Measurements from ENCODE around the gene LIPK.
"Not testable (repeated sequence)": the region's sequence is repeated elsewhere in the genome, so short reads cannot be mapped to it uniquely, and the experiment has no call there.

Gene LIPK

DNA sequence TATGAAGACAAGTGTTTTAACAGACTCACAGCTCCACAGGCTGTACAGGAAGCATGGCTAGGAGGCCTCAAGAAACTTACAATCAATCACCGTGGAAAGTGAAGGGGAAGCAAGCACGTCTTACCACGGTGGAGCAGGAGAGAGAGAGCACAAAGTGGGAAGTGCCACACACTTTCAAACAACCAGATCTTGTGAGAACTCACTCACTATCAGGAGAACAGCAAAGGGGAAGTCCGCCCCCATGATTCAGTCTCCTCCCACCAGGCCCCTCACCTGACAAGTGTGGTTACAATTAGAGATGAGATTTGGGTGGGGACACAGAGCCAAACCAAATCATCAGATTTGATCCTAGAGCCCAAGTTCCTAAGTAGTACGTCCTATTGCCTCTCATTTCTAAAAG, 35.9 kb downstream of the LIPK start:
- peaks cover 11 to 13% of the 10 kb centered on the region in 2 donors for H3K9me3 Mint-ChIP-seq
- not testable (repeated sequence) for H3K4me3 Mint-ChIP-seq; DNase-seq; H3K27ac Mint-ChIP-seq; H3K4me1 Mint-ChIP-seq; ATAC-seq (replicated peaks); H3K36me3 Mint-ChIP-seq
- H3K27me3 Mint-ChIP-seq = peaks cover 25 to 27% of the 10 kb centered on the region in 2 donors

DNA sequence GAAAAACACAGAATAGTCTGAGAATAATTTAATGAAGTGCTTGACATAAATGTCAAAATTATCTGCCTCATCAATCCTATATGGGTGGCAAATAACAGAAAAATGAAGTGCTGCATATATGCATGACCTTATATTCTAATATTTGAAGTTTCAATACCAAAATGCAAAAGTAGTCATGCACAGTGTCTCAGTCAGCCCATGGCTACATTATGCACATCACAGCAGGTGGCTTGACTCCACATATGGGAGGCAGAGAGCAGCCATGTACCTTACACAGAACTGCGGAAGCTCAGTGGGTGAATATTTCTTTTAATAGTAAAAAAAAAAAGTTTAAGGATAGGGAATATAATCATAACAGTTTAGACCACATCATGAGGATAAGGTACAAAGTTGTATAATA, 36.4 kb downstream of the LIPK start:
- ATAC-seq (replicated peaks) = no peak
- DNase-seq = no peak
- Mint-ChIP-seq H3K4me3 (no peak overlapping the region), H3K4me1 (peaks cover 0 to 2% of the 10 kb centered on the region in 2 donors), H3K27me3 (peaks cover 25 to 27% of the 10 kb centered on the region in 2 donors), H3K36me3 (peaks cover 0 to 3% of the 10 kb centered on the region in 2 donors), H3K9me3 (peaks cover 11 to 13% of the 10 kb centered on the region in 2 donors), H3K27ac (no peak overlapping the region)

DNA sequence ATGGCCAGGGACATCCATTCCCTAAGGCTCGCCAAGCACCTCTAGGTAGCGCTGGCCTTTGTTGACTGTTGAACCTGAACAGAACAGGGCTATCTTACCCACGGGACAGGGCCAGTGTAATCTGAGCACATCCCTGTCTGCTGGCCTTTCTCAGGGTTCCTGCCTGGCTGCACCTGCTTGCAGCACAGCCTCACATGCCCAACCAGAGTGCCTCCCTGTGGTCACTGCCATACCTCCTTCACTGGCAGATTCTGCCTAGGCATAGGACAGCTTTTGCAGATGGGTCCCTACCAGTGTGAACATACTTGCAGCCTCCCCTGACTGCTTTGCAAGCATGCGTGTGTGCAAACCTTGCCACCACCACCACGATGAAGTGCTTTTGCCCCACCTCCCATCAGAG, 38.0 kb downstream of the LIPK start:
- peaks cover 0 to 2% of the 10 kb centered on the region in 2 donors for H3K4me1 Mint-ChIP-seq
- peaks cover 0 to 3% of the 10 kb centered on the region in 2 donors for H3K36me3 Mint-ChIP-seq
- no peak overlapping the region for H3K4me3 Mint-ChIP-seq
- peaks cover 24 to 25% of the 10 kb centered on the region in 2 donors for H3K27me3 Mint-ChIP-seq
- no peak for ATAC-seq (replicated peaks)
- DNase-seq = no peak
- no peak overlapping the region for H3K27ac Mint-ChIP-seq
- peaks cover 11 to 15% of the 10 kb centered on the region in 2 donors for H3K9me3 Mint-ChIP-seq

DNA sequence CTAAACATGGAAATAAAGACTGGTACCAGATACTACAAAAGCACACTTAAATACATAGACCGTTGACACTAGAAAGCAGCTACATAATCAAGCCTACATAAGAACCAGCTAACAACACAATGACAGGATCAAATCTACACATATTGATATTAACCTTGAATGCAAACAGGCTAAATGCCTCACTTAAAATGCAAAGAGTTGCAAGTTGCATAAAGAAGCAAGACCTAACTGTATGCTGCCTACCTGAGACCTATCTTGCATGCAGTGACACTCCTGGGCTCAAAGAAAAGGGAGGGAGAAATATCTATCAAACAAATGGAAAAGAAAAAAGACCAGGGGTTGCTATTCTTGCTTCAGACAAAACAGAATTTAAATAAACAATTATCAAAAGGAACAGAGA, 39.6 kb downstream of the LIPK start:
- H3K9me3 Mint-ChIP-seq = peaks cover 11 to 15% of the 10 kb centered on the region in 2 donors
- H3K4me1 Mint-ChIP-seq = peaks cover 0 to 2% of the 10 kb centered on the region in 2 donors
- DNase-seq = no peak
- ATAC-seq (replicated peaks) = no peak
- peaks cover 20 to 25% of the 10 kb centered on the region in 2 donors for H3K27me3 Mint-ChIP-seq
- H3K36me3 Mint-ChIP-seq = peaks cover 0 to 3% of the 10 kb centered on the region in 2 donors
- no peak overlapping the region for H3K27ac Mint-ChIP-seq
- H3K4me3 Mint-ChIP-seq = no peak overlapping the region

DNA sequence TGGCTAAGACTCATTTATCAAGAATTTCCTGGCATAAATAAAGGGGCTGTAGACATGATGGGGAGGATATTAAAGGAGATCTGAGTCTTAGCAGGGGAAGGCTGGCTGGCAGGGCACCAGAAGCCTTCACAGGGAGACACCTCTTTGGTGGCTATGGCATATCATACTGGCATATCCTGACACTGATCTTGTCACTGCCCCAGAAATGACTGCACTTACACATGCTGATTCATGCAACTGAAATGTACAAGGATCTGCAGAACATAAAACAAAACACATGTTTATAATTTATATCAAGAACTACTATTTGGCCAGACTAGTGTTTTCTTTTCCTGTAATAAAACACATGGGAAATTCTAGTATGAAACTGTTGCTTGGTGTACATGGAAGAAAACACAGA, 48.2 kb downstream of the LIPK start:
- peaks cover 3 to 6% of the 10 kb centered on the region in 2 donors for H3K4me1 Mint-ChIP-seq
- H3K27ac Mint-ChIP-seq = no peak overlapping the region
- ATAC-seq (replicated peaks) = no peak

DNA sequence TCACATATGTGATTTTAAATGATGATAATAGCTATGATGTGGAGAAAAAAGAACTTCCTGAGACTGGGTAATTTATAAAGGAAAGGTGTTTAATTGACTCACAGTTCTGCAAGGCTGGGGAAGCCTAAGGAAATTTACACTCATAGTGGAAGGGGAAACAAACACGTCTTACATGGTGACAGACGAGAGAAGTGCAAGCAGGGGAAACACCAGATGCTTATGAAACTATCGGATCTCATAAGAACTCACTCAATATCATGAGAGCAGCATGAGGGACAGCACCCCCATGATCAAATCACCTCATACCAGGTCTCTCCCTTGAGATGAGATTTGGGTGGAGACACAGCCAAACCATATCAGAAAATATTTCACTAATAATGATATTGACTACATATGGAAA, 49.7 kb downstream of the LIPK start:
- H3K36me3 Mint-ChIP-seq = no peaks in the 10 kb centered on the region
- H3K27ac Mint-ChIP-seq = no peak overlapping the region
- peaks cover 7 to 13% of the 10 kb centered on the region in 2 donors for H3K4me1 Mint-ChIP-seq
- no peaks in the 10 kb centered on the region for H3K27me3 Mint-ChIP-seq
- peak; percentile 15 for DNase-seq
- no peak overlapping the region for H3K4me3 Mint-ChIP-seq
- no peaks in the 10 kb centered on the region for H3K9me3 Mint-ChIP-seq
- peak; percentile 96 to 99 for ATAC-seq (replicated peaks)

More for the DNA sequence above, 48.2 kb downstream of the LIPK start:
- H3K27me3 Mint-ChIP-seq = no peaks in the 10 kb centered on the region
- H3K9me3 Mint-ChIP-seq = no peaks in the 10 kb centered on the region
- DNase-seq = no peak
- no peak overlapping the region for H3K4me3 Mint-ChIP-seq
- H3K36me3 Mint-ChIP-seq = no peaks in the 10 kb centered on the region

DNA sequence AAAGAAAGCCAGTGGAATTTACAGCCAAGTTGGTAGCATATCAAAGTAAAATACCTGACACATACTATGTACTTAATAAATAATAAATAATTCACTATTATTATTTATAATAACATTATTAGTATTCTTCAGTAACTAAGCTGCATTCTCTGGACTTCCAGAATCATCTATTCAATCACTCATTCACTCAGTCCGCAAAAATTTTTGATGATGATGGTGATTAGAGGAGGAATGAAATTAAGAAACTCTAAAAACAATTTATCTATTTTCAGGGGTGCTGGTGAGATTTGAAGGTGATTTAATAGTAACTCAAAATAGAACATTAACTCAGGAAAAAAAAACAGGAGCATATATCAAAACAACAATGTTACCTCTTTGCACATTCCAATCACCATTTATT, 50.6 kb downstream of the LIPK start:
- DNase-seq = no peak
- H3K27ac Mint-ChIP-seq = no peak overlapping the region
- H3K36me3 Mint-ChIP-seq = no peaks in the 10 kb centered on the region
- H3K9me3 Mint-ChIP-seq = no peaks in the 10 kb centered on the region
- H3K27me3 Mint-ChIP-seq = no peaks in the 10 kb centered on the region
- no peak overlapping the region for H3K4me3 Mint-ChIP-seq
- H3K4me1 Mint-ChIP-seq = peaks cover 7 to 13% of the 10 kb centered on the region in 2 donors
- ATAC-seq (replicated peaks) = no peak

DNA sequence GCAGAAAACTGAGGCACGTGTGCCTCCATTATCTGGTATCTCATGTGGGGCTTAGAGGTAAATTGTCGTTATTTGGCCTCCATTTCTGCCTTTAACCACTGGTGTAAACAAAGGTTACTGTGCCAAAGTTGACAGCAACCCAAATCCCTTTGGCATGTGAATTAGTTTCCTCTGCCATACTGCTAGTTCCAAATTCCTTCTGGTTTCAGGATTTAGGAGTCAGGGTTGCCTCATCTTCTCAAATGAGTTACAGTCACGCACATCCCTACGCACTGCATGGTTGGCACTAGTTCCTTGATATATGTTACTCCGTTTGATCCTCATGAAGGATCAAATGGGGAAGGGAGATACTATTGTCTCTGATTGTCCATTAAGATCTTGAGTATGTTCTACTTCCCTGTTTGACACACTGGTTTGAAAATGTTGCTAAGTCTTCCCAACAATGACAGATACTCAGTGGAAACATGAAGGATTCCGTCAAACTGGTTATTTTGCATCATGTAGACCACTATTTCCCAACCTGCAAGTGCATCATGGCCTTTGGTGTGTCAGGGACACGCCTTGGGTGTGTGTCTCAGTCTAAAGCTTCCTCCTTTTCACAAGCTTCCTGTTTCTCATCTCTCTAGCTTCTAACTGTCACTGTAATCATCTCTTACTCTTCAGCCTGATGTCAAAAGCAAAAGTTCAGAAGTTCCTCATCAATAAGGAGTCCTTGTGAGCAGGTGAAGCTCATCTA, 53.5 kb downstream of the LIPK start, which contains the start of gene LIPN:
Gene LIPN, plus strand, starts transcription at position 655 of the 736 bp plus-strand sequence. CDS start 1,386 bp downstream, outside the sequence.
- Mint-ChIP-seq H3K9me3 (no peaks in the 10 kb centered on the region), H3K4me1 (peaks cover 7 to 13% of the 10 kb centered on the region in 2 donors), H3K27ac (peak within 1 kb of the TSS; percentile 85), H3K27me3 (no peaks in the 10 kb centered on the region), H3K36me3 (no peaks in the 10 kb centered on the region), H3K4me3 (no peak within 1 kb of the TSS)
- ATAC-seq (replicated peaks) (peak; percentile 50 to 62), DNase-seq (no peak)

DNA sequence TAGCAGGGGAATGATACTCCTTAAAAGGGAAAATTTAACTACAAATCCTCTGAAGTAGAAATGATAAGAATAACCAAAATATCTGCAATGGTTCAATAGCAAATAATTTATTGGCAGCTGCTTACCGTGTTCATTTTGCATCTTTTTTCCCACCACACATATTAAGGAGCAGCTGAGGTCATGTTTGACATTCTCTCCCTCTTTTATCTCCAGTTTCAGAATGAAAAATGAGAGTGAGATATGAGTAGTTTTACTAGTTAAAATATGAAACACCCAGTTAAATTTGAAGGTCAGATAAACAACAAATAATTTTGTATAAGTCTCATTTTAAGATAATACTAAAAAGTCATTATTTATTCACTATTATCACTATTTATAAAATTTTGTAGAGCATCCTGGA, 56.9 kb downstream of the LIPK start:
- H3K4me3 Mint-ChIP-seq = no peak overlapping the region
- DNase-seq = no peak
- H3K4me1 Mint-ChIP-seq = peaks cover 7 to 13% of the 10 kb centered on the region in 2 donors
- H3K9me3 Mint-ChIP-seq = no peaks in the 10 kb centered on the region
- no peaks in the 10 kb centered on the region for H3K36me3 Mint-ChIP-seq
- no peak overlapping the region for H3K27ac Mint-ChIP-seq
- H3K27me3 Mint-ChIP-seq = no peaks in the 10 kb centered on the region
- ATAC-seq (replicated peaks) = no peak

DNA sequence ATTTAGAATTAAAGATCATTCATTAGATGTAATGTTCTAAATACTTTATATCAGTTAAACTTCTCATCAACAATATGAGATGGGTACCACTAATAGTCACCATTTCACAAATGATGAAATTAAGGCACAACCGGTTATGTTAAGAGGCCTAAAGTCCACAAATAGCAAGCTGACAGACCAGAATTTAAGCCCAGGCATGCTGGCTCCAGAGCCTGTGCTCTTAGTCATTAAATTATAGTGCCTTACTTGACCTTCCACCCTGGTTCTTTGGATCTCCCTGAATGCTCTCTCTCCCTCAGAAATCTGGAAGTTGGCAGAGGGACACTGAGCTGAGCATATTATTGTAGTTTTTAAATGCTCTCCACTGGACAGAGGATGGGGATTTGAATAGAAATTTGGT, 57.4 kb downstream of the LIPK start:
- Mint-ChIP-seq H3K4me1 (peaks cover 8 to 14% of the 10 kb centered on the region in 2 donors), H3K27ac (no peak overlapping the region), H3K36me3 (no peaks in the 10 kb centered on the region), H3K27me3 (no peaks in the 10 kb centered on the region), H3K4me3 (no peak overlapping the region), H3K9me3 (no peaks in the 10 kb centered on the region)
- no peak for ATAC-seq (replicated peaks)
- no peak for DNase-seq

DNA sequence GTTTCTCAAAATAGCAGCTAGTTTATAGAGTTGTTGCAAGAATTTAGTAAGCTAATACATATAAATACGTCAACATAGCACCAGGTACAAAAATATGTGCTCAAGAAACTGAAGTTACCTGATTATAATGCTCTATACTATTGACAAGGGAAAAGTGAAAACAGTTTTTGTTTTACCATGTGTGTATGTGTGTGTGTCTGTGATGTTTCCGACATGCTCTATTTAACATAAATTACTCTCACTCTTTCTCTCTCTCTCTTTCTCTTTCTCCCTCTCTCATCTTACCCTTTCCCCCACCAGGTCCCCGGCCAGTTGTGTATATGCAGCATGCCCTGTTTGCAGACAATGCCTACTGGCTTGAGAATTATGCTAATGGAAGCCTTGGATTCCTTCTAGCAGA, 58.1 kb downstream of the LIPK start:
- Mint-ChIP-seq H3K4me3 (no peak overlapping the region), H3K27ac (no peak overlapping the region), H3K9me3 (no peaks in the 10 kb centered on the region), H3K36me3 (no peaks in the 10 kb centered on the region), H3K4me1 (peaks cover 8 to 14% of the 10 kb centered on the region in 2 donors), H3K27me3 (no peaks in the 10 kb centered on the region)
- DNase-seq = no peak
- no peak for ATAC-seq (replicated peaks)

DNA sequence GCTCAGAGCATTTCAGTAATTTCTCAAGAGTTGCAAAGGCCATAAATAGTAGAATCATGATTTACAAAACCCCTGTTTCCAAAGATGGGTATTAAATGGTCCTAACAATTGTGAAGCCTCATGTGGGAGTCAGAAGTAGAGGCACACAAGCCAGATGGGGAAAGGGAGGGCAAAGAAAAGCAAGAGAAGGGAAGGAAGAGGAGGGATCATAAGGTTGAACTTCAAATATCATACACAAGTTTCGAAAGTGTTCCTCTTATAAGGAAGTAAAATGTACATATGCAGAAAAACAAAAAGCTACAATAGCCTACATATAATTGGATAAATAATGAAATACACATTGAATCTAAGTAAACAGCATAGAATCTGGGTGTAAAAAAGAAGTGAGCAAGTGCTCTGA, 59.8 kb downstream of the LIPK start:
- Mint-ChIP-seq H3K9me3 (no peaks in the 10 kb centered on the region), H3K4me3 (no peak overlapping the region), H3K36me3 (no peaks in the 10 kb centered on the region), H3K27ac (no peak overlapping the region), H3K27me3 (no peaks in the 10 kb centered on the region), H3K4me1 (peaks cover 4 to 6% of the 10 kb centered on the region in 2 donors)
- ATAC-seq (replicated peaks) (no peak), DNase-seq (no peak)

DNA sequence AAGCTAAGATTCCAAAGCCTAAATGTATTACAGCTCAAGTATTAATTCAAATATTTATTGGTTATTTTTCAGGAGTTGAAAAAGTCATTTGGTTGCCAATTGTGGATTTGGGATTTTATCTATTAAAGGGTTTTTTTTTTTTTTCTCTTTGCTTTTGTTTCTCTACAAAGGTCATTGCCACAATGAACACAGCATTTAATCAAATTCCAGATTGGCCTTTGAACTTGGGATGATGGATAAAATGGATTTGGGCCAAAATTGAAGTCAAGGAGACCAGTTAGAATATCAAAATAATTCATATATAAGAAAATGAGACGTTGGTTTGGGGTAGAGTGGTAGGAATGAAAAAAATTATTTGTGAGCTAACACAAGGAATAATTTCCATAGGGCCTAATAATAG, 63.3 kb downstream of the LIPK start:
- Mint-ChIP-seq H3K36me3 (peaks cover 0 to 6% of the 10 kb centered on the region in 2 donors), H3K9me3 (peaks cover 4 to 9% of the 10 kb centered on the region in 2 donors), H3K27ac (no peak overlapping the region), H3K27me3 (peaks cover 0 to 4% of the 10 kb centered on the region in 2 donors), H3K4me3 (no peak overlapping the region), H3K4me1 (peaks cover 4 to 6% of the 10 kb centered on the region in 2 donors)
- ATAC-seq (replicated peaks) (no peak), DNase-seq (no peak)

DNA sequence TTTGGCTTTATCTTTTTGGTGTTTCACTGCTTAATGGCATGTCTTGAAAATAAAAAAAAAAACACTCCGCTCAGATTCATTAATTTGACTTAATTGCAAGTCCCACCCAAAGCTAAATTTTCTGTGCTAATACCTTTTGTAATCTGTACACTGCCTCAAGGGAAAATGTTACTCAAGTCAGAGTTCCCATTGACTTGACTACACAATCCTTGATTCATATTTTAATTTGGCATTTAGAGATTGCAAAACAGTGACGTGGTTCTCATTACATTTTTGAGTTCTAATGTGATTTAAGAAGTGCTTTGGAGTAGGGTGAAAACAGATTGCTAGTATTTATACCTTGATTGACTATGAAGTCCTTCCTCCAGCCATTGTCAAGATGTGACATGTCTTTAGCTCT, 75.2 kb downstream of the LIPK start:
- H3K27me3 Mint-ChIP-seq = no peaks in the 10 kb centered on the region
- H3K4me3 Mint-ChIP-seq = no peak overlapping the region
- DNase-seq = no peak
- no peaks in the 10 kb centered on the region for H3K4me1 Mint-ChIP-seq
- no peaks in the 10 kb centered on the region for H3K9me3 Mint-ChIP-seq
- ATAC-seq (replicated peaks) = no peak
- H3K36me3 Mint-ChIP-seq = no peaks in the 10 kb centered on the region
- H3K27ac Mint-ChIP-seq = no peak overlapping the region

DNA sequence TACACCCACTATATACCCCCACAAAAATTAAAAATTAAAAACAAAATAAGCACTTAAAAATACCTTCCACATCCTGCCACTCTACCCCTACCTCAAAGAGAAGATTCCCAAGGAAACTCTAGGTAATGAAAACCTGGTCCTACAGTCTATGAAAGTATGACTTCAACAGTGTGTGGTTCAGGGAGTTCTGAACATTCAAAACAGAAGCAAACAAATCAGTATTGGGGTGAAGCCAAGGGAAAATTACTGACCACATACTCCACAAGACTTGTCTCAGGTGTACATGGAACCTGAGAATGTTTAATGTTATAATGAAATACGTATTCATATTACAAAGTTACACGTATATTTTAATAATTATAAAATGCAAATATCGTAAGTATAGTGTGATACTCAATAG, 76.2 kb downstream of the LIPK start:
- Mint-ChIP-seq H3K9me3 (no peaks in the 10 kb centered on the region), H3K36me3 (no peaks in the 10 kb centered on the region), H3K4me3 (no peak overlapping the region), H3K4me1 (no peaks in the 10 kb centered on the region), H3K27ac (no peak overlapping the region), H3K27me3 (no peaks in the 10 kb centered on the region)
- no peak for ATAC-seq (replicated peaks)
- no peak for DNase-seq

All from stimulated activated naive B cell treated with anti-CD40 and anti-IgM and Interleukin-4, amounts not matched to agents 10 μg/mL and 1 μg/mL and 100 μg/mL, for 72 hours (primary cell).